ENCODE results near the gene PPP1R18.
"Not testable (repeated sequence)": the region's sequence is repeated elsewhere in the genome, so short reads cannot be mapped to it uniquely, and the experiment has no call there.

Gene PPP1R18

GRCh38 chr6:30721198-30722024 is 35.0 kb upstream of the PPP1R18 start:
- H3K4me3 ChIP-seq (replicated peaks; ENCODE audit: low read depth, low read length) = peak overlapping the region; percentile 98
- TF ChIP-seq CTCF (IDR thresholded peaks at IDR 0.05; ENCODE audit: low read depth, low read length, missing control alignments) = peak; percentile 17
- DNase-seq (ENCODE audit: extremely low read depth, low read depth) = no peak

GRCh38 chr6:30720738-30721197 is 34.3 kb upstream of the PPP1R18 start:
- TF ChIP-seq CTCF (IDR thresholded peaks at IDR 0.05; ENCODE audit: low read depth, low read length, missing control alignments) = no peak
- peak overlapping the region; percentile 98 for H3K4me3 ChIP-seq (replicated peaks; ENCODE audit: low read depth, low read length)
- no peak for DNase-seq (ENCODE audit: extremely low read depth, low read depth)

- DNase-seq (ENCODE audit: extremely low read depth, low read depth) = peak; percentile 97
- no peak for TF ChIP-seq CTCF (IDR thresholded peaks at IDR 0.05; ENCODE audit: low read depth, low read length, missing control alignments)
- peak within 1 kb of the TSS; percentile 98 for H3K4me3 ChIP-seq (replicated peaks; ENCODE audit: low read depth, low read length)
Observed at GRCh38 chr6:30719791-30720737, 33.6 kb upstream of the PPP1R18 start, which contains the start of gene TUBB. Gene TUBB (plus strand): TSS chr6:30720352. CDS start chr6:30720507, 155 bp downstream.

DNA sequence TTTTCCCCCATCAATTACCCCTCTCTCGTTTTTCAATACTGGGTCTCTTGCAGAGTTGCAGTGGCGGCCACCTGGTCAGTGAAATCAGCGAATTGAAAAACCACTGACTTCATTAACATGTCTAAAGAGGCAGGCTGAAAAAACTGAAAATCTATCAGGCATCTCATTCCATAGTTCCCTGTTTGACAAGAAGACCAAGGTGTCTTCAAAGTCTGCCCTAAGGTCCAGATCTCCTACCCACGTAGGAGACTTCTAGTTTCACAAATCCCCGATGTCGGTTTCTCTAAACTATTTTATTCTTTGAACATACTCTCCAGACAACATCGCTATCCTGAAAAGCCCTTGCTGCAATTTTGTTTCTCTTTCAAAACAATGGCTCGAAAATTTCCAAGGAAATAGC is 32.9 kb upstream of the PPP1R18 start:
- TF ChIP-seq CTCF (IDR thresholded peaks at IDR 0.05; ENCODE audit: low read depth, low read length, missing control alignments) = no peak
- peak overlapping the region; percentile 98 for H3K4me3 ChIP-seq (replicated peaks; ENCODE audit: low read depth, low read length)
- DNase-seq (ENCODE audit: extremely low read depth, low read depth) = no peak

DNA sequence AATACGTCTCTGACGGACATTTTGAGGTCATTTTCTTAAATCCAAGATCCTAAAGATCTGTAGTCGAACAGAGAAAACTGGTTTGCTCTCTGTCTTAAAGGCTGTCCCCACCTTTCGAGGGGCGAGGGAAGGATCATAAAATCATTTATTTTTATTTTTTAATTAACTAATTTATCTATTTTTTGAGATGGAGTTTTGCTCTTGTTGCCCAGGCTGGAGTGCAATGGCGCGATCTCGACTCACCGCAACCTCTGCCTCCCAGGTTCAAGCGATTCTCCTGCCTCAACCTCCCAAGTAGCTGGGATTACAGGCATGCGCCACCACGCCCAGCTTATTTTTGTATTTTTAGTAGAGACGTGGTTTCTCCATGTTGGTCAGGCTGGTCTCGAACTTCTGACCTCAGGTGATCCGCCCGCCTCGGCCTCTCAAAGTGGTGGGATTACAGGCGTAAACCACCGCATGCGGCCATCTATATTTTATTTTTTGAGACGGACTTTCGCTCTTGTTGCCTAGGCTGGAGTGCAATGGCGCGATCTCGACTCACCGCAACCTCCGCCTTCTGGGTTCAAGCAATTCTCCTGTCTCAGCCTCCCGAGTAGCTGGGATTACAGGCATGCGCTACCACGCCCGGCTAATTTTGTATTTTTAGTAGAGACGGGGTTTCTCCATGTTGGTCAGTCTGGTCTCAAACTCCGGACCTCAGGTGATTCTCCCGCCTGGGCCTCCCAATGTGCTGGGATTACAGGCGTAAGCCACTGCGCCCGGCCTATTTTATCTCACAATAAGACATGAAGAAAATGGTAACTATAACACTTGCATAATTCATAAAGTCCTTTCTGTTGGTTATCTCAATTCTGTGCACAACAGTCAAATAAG is 31.6 kb upstream of the PPP1R18 start:
- DNase-seq (ENCODE audit: extremely low read depth, low read depth) = not testable (repeated sequence)
- H3K4me3 ChIP-seq (replicated peaks; ENCODE audit: low read depth, low read length) = peak overlapping the region; percentile 38

DNA sequence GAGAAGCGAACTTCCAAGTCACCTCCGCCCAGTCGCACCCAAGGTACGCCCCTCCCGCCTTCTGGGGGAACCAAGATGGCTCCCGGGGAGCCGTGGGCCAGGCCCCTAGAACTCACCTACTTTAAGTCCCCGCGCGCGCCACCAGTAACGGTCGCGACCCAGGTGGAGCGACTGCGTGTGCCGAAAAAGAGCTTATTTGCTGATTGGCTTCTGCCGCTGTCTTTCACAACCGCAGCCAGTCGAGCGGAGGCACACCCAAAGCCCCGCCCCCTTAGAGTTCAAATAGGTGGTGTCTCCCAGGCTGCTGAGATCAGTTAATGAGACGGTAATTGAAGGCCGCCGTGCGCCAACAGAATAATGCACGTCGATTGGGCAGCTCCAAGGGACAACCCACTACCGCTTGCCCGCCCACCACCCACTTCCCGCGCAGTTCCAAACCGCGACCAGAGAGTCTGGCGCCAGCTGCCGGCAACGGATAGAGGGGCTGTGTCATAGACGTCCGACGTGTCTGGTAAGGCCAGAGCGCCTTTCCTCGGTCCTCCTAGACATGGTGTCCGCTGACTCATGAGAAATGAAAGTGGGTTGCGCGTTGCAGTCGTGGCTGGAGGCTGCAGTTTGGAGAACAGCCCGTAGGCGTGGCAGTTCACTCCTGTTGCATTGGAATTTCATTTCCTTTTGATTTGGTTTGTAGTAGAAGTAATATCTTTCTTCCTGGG is 30.8 kb upstream of the PPP1R18 start, which contains the start of gene MDC1:
MDC1 (minus strand) TSS at position 153 of the 716 bp plus-strand sequence. CDS start 2,106 bp downstream, outside the sequence.
- DNase-seq (ENCODE audit: extremely low read depth, low read depth) = peak; percentile 100
- peak within 1 kb of the TSS; percentile 62 for H3K4me3 ChIP-seq (replicated peaks; ENCODE audit: low read depth, low read length)
- peak; percentile 26 for TF ChIP-seq CTCF (IDR thresholded peaks at IDR 0.05; ENCODE audit: low read depth, low read length, missing control alignments)

All from HFF-Myc (cell line).